NK-92 (cell line): ENCODE measurements around the gene MYO15B.

Source experiments
- DNase-seq: peaks from one replicate; lab custom pipeline; 2025; ENCODE audit not compliant: unreplicated experiment; lab: John Stamatoyannopoulos, UW

The MYO15B gene

DNA sequence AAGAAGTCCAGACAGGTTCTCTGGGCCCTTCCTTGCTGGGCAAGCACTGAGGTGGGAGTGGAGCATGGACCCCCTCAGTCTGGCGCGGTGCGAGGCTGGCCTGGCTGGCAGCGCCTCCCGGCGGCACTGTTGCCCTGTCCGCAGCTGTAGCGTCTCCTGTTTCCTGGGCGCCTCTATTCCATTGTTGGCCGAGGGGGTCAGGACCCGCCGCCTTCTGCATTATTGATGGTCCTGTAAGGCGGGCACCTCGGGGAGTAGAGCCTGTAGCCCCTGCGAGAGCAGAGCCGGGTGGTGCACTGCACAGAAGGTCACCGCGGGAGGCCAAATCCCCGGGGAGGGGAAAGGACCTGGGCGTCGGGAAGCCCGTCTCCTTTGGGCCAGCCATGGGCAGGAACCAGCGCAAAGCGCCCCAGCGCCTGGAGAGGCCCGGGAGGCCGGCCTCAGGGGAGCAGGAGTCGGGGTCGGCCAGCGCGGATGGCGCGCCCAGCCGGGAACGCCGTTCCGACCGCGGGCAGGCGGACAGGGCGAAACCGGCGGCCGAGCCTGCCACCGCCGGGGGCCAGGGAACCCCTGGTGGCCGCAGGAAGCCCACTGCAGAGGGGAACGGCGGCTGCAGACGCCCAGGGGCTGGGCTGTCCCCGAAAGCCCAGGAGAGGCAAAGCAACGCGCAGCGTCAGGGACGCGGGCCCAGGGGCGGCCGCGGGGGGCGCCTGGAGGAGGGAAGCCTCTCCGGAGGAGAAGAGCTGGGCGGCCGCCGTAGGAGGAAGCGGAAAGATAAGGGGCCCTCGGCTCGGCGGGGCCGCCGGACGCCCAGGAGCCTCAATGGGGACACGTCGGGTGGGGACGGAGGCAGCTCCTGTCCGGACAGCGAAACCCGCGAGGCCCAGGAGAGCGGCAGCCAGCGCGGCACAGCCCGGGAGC is at the start of gene MYO15B:
TSS of gene MYO15B (plus strand) at position 126 of the 921 bp plus-strand sequence. CDS start at position 384, 258 bp downstream.
- no peak for DNase-seq

DNA sequence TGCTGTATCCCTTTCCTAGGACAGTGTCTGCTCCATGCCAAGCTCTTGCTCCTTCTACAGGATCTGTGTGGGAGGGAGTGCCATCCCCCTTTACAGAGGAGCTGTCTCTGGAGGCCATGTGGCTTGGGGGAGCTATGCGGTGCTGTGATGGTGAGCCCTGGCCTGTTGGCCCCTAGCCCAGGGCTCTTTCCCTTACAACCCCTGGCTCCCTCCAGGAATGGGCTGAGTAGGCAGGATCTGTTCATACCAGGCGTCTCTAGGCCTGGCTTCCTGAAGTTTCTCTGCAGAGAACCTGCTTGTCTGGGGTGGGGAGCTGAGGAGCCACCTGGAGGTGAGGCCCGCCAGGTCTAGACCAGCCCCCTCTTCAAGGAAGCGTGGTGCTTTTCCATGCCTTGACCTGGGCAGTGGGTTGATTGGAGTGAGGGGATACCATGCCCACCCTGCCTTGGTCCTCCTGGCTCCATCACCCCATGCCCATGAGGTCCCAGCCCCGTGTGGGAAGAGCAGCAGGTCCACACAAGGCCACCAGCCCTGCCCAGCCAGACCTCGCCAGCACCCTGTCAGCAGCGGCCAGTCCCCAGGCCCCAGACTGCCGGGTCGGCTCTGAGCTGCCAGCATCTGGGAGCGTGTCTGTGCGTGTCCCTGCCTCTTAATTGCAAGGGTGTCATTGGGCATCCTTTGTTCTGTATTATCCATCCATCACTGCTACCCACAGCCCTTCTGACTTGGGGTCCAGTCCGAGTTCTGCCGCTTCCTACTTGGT is 47.5 kb upstream of the MYO15B start:
- DNase-seq, result no peak

DNA sequence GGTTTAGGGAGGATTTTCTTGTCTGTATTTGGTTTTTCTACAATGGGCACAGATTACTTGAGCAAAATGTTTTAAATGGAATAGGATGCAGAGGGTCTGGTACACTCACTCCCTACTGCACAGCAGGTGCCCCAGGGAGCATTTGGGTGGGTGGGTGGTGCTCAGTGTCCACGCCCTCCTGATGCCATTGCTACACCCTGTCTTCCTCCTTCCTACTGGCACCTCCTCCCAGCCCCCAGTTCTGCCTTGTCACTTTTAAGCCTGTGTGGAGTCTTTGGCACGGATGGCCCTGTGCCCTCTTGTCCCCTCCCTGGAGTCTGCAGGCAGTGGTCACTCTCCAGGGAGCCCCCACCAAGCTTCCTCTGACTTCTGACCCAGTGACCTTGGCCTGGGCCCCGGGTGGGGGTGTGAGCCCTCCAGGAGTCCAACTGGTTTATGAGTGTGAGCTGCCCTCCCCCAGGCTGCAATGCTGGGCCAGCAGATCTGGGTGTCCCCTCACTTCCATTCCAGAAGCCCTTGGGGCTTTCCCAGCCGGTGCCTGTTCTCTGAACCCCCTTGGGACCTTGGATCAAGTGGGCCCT is 46.6 kb upstream of the MYO15B start:
- no peak for DNase-seq

DNA sequence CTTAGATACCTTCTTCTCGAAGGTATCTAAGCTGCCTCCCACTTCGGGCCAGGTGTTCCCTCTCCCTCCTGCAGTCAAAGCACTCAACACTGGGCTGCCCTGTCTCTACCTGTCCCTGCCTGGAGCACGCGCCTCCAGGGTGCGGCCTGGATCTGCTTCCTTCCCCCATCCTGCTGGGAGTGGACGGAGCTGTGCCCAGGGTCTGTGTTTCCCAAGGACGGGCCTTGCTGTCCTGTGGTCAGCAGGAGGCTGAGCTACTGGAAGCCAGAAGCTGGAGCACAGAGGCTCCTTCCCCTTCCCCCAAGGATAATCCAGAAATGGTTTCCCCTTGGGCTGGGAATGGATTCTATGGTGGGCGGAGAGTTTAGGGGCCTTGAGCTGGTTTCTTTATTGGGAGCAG is 45.4 kb upstream of the MYO15B start:
- no peak for DNase-seq

DNA sequence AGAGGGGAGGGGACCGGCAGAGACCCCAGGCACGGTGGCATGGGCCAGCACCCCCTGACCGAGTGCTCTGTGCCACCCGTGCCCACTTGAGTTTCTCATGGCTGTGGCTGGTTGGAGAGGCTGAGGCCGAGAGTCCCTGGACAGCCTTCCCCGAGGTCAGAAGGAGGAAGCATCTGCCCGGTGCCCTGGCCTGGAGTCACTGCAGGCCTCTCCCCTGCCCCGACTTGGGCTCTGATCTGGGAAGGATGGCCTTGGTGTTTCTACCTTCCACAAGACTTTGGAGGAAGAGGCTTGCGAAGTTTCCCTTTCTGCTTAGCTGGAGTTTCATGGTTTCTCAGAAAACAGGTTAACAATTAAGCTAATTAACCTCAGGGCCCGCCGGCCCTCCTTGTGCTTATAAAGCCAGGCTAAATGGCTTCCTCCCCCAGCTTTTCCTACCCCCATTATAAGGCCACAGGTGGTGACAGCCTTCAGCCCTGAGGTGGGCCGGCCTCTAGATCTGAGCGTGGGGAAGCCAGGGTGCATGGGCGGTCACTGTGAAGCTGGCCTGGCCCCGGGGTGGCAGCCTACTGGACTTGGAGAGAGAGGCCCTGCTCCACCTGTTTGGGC is 44.8 kb upstream of the MYO15B start:
- no peak for DNase-seq

DNA sequence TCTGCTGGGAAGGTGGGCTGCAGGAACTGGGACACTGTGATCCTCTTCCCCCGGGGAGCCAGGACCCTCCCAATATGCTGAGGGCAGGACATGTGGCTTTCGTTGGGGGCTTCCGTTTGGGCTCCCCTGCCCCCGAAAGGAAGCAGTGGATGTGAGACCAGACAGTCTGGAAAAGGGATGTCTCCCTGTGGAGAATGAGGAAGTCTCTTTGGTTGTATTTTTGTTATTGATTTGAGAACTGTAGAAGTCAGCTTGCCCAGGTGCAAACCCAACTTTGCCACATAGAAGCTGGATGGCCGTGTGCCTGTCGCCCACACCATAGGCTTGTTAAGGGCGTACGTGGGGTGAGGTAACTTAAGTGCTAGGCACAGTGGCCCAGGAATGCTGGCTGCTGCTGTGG is 43.4 kb upstream of the MYO15B start:
- no peak for DNase-seq

DNA sequence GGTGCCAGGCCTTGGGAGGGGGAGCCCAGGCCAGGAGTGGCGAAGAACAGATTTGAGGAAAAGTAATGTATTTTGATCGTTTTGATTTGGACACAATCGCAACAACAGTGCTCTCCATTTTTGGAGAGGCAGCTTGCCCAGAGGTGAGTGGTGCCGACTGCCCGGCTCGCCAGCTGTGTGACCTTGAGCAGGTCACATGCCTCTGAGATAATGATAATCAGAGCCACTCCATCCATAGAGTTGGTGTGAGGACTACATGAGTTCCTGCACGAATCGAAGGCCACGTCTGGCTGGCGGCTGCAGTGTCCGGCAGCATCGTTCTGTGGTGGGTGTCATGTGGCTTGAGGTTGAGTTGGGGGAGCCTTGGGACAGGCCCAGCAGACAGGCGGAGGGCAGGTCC is 41.4 kb upstream of the MYO15B start:
- no peak for DNase-seq

DNA sequence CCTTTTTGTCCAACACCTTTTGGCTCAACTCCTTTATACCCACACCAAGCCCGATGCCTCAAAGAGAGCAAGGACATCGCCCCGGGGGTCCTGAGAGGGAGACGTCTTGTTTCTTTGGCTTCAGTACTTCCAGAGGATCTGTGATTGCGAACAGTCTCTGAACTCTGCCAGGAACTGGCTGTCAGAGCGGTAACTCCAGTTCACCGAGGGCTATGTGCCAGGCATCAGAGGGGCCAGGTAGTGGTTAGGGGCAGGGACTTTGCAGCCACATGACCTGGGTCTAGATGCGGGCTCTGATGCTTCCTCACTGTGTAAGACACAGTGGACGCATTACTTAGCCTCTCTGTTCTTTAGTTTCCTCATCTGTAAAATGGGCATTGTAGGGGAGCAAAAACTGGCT is 40.5 kb upstream of the MYO15B start:
- DNase-seq, result no peak

DNA sequence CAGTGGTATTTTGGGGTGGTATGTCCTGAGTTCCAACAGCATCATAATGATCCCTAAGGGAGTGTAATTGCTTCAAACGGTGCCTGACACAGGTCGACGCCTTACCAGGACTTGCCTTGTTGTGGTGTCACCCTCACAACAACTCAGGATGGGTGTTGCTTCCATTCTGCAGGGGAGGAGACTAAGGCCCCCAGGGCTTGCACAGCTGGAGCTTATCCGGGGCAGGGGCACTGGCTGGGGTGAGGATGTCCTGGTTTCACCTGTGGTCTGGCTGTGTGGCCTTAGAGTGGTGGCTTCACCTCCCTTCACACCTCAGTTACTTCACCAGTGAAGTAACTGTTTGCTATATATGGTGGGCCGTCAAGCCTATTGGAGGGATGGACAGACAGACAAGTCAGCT is 38.8 kb upstream of the MYO15B start:
- no peak for DNase-seq

DNA sequence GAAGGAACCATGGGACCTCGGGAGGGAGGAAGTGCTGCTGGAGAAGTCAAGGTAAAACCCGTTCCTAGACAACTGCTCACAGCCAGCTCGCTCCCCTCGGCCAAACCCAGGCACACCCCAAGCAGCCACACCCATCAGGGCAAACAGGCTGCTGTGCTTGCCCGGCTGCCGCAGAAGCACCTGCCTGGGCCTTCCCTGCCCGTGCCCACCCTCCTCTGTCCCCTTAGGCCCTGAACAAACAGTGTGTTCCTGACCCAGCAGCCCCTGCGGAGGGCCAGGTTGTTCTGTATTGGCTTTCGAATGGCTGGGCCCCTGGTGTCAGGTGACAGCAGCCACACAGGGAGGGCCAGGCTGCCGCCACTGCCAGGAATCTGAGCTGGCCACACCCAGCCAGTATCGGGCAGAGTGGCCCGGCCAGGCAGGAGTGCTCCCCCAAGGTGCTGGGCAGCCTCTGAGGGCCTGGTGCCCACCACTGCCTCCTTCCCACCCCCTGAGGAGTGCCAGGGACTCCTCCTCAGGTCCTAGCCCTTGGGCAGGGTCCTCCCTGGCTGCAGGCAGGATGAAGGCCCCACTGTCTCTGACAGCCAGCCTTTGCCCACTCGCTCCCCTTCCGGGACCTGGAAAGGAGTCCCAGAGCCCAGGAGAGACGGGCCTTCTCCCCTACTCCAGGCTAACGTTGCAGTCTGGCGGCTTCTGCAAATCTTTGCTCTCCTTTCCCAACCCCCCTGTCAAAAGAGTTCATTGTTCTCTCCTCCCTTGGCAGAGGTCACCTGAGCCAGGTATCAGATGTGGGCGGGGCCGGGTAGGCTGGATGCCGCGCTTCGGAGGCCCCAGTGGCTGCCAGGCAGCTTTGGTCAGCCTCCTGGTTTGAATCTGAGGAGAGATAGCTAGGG is 38.1 kb upstream of the MYO15B start:
- DNase-seq, result no peak

DNA sequence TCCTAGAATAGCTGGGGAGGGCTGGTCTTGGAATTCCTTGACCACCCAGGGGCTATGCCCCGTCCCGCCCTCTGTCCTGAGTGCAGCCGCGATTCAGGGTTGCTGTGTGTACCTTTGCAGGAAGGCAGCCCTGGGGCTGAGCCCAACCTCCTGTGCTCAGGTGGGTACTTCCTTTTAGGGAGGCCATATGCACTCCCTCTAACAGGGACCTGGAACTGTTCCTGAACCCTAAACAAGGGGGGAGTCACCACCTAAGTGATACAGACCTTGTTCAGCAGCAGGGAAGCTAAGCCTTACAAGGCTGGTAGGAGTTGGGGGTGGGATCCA is 37.5 kb upstream of the MYO15B start:
- no peak for DNase-seq

DNA sequence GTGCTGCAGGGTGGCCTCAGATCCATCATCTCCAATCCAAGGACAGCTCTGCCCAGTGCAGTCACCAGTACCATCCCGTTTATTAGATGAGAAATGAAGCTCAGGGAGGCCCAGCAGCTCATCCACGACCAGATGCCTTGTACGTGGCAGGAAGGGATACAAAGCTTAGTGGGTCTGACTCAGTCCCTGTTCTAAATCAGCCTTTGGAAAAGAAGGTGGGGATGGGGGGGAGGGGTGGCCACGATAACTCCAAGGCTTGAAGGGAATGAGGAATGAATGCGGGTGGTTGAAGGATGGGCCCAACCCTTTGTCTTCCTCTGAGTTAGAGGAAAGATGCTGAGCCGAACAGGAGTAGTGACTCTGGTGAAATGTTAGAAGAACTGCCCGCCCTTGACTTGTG is 36.3 kb upstream of the MYO15B start:
- no peak for DNase-seq

DNA sequence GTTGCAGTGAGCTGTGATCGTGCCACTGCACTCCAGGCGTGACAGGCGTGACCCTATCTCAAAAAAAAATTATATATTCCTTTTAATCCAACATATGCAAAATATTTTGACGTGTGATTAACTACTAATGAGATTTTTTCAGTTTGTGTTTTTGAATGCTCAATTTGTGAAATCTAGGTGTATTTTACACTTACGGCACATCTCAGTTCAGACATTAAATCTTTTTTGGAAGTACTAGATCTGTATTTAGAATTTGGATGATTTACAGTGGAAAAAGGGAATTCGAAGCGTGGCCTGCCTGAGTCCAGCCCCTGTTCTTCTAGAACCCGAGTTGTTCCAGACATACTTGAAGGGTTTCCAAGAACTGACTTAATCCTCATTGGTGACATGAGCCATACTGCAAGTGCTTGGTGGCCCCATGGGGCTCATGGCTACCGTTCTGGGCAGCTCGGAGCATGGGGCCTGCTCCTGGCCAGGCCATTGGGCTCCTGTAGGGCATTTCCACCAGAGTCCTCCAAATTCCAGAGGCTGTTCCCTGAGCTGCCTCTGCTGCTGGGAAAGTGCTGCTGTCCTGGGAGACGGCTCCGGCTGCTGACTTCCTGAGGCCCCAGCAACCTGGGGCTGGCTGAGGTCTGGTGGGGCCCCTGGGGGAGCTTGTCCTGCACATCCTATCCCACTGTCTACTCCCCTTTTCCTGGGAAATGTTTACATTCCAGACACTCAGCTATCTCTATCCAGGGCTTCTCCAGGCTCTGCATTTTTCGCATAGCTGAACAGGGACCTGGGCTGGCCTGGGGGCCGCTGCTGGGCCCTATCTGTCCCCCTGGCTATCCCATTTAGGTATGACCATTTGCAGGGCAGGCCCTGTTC is 34.9 kb upstream of the MYO15B start:
- DNase-seq, result no peak

DNA sequence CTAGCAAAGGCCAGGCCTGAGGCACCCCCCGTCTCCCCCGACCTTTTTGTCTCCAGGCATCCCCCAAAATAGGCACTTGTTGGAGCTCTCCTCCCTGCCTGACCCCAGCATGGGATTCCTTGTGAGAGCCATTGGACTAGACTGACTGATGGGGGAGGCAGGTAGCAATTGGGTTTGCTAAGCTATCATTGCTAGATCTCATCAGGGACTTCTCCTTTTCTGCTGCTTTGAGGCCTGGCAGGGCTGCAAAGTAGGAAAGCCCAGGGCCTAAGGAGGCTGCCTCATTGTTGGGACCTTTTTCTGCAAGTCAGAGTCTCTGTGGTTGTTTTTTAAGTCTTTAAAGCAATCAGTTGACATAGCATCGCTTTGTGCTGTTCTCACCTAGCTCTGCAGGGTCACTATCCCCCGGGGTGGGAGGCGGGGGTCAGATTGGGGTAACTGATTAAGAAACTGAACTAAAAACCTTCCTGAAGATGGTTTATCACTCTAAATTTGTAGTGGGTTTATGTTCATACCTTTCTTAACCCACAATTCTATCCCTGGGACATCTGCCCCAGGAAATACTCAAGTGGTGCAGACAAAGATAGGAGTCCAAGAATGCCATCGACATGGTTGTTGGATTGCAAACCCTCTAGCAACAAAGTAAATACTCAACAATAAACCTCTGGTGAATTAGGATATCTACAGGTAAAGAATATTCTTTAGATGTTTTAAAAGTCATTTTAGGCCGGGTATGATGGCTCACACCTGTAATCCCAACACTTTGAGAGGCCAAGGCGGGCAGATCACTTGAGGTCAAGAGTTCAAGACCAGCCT is 34.1 kb upstream of the MYO15B start:
- DNase-seq, result no peak

DNA sequence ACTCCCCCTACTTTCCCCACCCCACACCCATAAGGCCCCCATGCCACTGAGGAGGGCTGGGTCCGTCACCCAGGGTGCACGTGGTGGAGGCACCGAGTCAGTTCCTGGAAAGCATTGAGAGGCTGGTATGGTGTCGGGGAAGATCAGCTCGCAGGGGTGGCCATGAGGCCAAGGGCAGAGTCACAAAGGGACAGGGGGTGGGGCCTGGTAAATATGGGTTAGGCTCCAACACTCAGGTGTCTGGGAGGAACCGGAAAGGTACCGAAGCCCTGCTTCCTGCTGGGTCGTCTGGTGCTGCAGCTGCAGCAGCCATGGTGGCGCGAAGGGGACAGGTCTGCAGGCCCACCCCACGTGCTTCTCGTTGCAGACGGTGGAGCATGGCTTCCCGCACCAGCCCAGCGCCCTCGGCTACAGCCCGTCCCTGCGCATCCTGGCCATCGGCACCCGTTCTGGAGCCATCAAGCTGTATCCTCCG is 31.9 kb upstream of the MYO15B start:
- DNase-seq, result no peak

DNA sequence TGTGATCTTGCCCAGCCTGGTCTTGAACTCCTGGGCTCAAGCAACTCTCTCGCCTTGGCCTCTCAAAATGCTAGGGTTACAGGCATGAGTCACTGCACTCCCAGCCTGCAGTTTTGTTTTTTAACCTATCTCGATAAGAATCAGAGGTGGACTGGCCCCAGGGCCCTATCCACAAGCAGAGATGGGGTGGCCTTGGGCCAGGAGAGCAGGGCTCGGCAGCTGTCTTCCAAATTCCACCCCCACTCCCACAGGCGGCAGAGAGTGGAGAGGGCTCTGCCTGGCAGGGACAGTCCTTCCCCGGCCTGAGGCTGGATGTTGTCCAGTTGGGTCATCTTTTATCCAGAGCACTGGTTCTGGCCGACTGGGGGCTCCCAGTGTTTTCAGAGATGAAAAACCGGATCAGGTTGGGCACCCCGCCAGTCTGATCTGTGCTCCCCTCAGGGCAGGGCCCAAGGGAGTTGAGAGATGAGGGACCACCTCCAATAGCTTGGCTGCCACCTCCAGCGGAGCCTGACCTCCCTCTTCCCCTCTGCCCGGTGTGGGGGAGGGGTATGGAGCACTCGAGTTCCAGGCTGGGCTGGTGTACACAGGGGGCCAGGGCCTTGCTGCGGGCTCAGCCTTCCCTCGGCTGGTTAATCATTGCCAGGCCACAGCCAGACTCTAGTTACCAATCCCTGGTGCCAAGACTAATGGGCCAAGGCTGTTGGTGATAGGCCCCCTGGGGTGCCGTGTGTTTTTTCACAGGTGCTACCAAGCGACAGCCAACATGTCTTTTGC is 30.3 kb upstream of the MYO15B start:
- no peak for DNase-seq

DNA sequence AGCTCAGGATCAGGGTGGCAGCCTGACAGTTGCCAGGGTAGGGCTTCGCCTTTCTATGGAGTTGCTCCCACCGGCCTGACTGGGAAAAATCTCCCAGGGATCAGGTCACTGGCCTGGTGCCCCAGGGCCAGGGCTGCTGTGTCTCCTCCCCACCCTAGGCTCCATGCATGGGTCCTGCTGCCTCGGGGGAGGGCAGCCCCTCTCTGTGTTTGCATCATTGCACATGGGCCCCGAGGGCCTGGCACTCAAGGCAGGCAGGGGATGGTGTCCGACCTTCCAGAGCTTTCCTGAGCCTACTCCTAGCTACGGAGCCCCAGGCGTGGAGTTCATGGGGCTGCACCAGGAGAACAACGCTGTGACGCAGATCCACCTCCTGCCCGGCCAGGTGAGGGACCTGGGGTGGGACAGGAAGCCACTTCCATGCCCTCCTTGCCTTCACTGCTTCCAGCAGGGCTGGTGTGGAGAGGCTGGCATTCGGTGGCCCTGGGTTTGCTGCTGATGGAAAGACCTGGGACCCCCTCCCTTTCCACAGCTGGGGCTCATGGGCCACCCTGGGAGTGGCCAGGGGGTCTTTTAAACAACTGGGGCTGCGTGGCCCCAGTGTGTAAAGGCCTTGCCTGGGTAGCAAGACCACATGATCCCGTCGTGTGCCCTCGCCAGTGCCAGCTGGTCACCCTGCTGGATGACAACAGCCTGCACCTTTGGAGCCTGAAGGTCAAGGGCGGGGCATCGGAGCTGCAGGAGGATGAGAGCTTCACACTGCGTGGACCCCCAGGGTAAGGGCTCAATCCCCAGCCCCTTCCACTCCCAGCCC is 29.5 kb upstream of the MYO15B start:
- DNase-seq, result no peak
